ENCODE results near the gene WIPI1.

DNA sequence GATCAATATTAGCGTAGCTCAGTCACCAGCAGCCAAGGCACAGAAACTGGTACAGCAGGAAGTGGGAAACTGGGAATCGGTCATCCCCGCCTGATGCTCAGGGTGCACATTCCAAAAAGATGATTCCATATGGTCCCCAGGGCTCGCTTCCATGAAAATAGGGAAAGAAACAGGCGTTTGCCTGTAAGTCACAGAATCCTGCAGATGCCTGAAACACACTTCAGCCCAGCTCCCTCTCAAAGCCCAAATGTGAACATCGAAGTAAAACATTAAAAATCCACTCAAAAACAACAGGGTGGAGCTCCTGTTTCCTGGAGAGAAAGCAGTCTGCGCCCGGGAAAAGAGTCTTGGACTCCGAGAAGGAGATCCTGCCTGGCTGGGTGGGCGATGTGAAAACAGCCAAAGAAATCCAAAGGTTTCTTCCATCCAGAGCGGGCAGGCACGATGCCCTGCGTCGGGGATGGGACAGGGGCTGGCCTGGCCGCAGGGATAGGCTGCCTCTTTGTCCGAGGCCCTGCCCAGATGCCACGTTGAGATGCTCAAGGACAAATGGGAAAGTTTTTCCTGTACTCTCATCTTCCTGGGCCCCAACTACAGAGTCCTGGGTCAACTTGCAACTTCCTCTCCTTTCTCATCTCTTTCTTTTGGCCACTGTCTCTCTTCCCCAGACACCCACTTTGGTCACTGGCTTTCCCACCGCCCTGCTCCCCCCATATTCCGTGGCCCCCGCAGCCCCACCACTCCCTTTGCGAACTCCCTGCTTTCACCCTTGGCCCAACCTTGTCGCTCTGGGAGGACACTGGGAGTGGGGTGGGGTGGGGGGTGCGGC lies 743 bp downstream of the WIPI1 start:
- no peak for TF ChIP-seq POLR2A (IDR thresholded peaks at IDR 0.05)
- no peak for TF ChIP-seq CTCF (IDR thresholded peaks at IDR 0.05)

Measured in testis (tissue), 2 donors.